M059J (cell line): Measurements from ENCODE around the gene CCDC121. TPM values are rescaled to one million over a fixed set of nuclear protein-coding genes. Genes with fewer than 3 reads are reported as not detected.

ENCODE experiments used
- DNase-seq: peaks from one replicate; pipeline ENCODE4 v3.0.0-alpha.2; 2012; ENCODE audit warnings: low read depth
- total RNA-seq: library from RNA; depleted of rRNA; stranded (reverse); fragments of >200 nt; shearing (Covaris generic); gene quantifications from 2 replicates; pipeline ENCODE4 v1.2.3, GENCODE V29; 2014; rRNA removed

Gene CCDC121, protein sequence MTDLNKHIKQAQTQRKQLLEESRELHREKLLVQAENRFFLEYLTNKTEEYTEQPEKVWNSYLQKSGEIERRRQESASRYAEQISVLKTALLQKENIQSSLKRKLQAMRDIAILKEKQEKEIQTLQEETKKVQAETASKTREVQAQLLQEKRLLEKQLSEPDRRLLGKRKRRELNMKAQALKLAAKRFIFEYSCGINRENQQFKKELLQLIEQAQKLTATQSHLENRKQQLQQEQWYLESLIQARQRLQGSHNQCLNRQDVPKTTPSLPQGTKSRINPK
- total RNA-seq: 0.42 and 1.4 TPM in 2 replicates

DNA sequence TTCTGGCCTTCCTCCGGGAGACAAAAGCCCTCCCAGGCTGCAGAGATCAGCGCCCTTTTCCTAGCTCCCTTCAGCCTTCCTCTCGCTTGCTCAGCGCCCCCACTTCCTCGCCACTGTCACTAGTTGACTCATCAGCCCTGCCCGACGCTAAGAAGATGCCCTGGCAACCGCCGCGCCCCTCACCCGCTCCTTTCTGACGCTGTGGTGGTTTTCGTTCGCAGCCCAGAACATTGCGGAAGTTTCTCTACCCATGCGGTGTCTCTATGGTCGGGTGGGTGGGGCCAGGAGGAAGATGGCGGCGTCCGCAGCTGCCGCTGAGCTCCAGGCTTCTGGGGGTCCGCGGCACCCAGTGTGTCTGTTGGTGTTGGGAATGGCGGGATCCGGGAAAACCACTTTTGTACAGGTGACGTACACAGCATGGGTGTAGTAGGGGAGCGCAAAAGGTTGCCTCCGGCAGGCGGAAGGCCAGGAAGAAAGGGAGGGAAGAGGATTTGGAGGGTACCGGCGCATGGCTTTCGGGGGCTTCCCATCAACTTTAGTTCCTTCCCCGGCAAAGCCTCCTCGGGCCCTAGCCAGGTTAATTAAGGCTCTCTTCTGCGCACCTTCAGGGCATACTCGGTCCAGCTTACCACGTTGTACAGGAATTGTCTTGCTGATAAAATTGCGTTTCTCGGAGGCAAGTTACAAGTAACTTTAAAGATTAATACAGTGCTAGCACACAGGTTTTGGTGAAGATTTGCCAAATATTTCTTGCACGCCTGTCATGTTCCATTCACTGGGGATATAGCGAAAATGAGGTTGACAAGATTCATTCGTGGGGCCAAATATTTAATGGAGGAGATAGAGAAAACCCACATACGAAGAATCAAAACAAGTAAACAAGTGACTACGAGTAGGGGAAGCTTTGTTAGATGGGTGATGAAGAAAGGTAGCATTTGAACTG lies at the start of gene CCDC121, which contains the start of gene GPN1:
CCDC121 (minus strand) TSS at position 246 of the 943 bp plus-strand sequence. CDS start 1,213 bp downstream, outside the sequence.
GPN1 (plus strand) TSS at position 284 of the 943 bp plus-strand sequence; CDS start at position 293, 9 bp downstream.
- peak; percentile 96 for DNase-seq

GRCh38 chr2:27672723-27673486 lies 44.1 kb upstream of the CCDC121 start:
- no peak for DNase-seq

- no peak for DNase-seq
Observed at GRCh38 chr2:27671235-27671634, 42.4 kb upstream of the CCDC121 start.

GRCh38 chr2:27667446-27667845 lies 38.6 kb upstream of the CCDC121 start:
- DNase-seq: no peak

DNA sequence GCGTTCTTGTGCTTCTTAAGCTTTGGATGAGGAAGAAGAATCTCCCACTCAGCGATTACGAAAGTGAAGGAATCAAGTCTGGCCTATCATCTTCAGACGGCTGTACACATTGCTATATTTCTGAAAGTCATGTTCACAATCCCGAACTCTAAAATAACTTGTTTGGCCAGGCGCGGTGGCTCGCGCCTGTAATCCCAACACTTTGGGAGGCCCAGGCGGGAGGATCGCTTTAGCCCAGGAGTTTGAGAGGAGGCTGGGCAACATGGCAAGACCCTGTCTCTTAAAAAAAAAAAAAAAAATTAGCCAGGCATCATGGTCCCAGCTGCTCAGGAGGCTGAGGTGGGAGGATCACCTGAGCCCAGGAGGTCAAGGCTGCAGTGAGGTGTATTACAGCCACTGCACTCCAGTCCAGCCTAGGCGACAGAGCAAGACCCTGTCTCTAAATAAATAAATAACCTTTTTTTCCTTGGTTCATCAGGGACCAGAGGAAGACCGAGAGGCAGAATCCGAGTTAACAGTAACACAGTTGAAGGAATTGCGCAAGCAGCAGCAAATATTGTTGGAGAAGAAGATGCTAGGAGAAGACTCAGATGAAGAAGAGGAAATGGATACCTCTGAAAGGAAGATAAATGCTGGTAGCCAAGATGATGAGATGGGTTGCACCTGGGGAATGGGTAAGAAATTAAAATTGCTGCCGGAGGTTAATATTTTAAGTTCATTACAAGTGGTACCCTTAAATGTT lies 36.0 kb upstream of the CCDC121 start:
- no peak for DNase-seq

GRCh38 chr2:27664154-27664574 lies 35.4 kb upstream of the CCDC121 start:
- DNase-seq: no peak

GRCh38 chr2:27663285-27664153 lies 34.7 kb upstream of the CCDC121 start, which contains the start of the genes SLC4A1AP and SUPT7L:
TSS of gene SLC4A1AP (plus strand) at chr2:27663889. CDS start at chr2:27663915, 26 bp downstream.
TSS of gene SUPT7L (minus strand) at chr2:27663614. CDS start at chr2:27662192, 1,422 bp downstream.
- peak; percentile 82 for DNase-seq

DNA sequence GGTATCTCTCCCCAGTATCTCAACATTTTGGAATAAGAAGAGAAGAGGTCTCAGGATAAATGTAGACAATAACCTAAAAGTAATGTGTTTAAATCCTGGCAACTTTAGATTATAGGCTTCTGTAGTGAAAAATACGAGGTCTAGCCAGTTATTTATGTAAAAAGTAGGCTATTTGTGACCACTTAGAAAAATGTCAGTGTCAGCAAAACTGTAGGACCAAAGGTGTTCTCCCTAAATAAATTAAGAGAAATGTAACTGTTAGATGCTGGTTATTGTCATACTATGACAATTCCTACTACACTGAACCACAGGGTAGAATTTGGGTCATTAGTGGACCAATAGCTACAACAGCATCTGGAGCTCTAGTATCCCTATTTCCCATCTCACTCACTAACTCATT lies 32.6 kb upstream of the CCDC121 start:
- no peak for DNase-seq

- DNase-seq: peak; percentile 93
Observed at GRCh38 chr2:27655155-27655951, 26.5 kb upstream of the CCDC121 start.

DNA sequence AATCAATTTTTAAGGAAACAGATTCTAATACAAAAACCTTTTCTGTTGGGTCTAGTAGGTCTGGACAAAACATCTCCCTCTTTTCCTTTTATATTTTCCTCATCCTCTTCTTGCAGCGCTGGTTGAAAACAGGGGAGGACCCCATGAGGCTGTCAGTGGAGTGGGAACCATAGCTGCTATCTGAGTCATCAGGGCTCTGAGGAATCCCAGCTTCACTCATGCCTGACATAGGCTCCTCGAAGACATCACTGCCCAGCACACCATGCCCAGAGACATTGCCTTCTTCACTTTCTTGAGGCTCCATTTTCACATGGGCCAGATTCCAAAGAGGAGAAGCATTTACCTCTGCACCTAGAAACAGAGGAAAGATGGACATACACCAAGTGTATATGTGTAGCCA lies 24.6 kb upstream of the CCDC121 start:
- peak; percentile 40 for DNase-seq

DNA sequence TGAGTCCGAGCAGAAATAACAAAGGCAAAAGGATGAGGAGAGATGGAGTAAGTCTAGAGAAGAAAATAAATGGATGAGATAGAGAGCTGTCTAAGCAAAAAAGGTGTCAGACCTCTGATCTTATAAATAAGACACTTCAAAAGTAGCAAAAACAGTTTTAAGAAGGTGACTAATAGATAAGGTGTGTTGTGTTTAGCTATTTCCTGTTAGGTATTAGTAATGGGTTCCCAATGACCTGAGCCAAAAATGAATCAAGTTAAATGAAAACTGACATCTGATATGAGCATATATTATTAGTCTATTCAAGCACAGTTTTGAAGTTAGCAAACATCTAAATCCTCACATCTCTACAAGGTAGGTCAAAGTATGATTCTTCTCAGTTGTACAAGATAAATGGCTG lies 24.0 kb upstream of the CCDC121 start:
- DNase-seq: no peak

- no peak for DNase-seq
Observed at GRCh38 chr2:27652341-27652740, 23.5 kb upstream of the CCDC121 start.

DNA sequence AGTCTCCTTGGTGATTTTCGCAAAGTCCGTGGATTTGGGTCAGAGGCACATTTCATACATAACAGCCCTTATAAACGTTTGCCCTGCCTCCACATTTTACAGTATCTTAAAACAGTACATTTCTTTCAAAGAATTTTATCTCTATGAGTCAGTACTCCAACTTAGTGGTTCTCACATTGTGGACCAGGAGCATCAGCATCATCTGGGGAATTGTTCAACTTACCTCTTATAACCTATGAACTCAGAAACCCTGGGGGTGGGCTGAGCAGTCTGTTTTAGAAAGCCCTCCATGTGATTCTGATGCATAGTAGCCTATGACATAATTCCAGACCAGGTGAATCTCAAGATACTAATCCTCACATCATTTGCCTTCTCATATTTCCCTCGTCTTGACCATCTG lies 22.2 kb upstream of the CCDC121 start:
- no peak for DNase-seq

GRCh38 chr2:27647737-27648136 lies 18.9 kb upstream of the CCDC121 start:
- no peak for DNase-seq

- peak; percentile 17 for DNase-seq
Observed at GRCh38 chr2:27647289-27647688, 18.5 kb upstream of the CCDC121 start.

GRCh38 chr2:27645197-27645596 lies 16.4 kb upstream of the CCDC121 start:
- DNase-seq: no peak

GRCh38 chr2:27640722-27641245 lies 12.0 kb upstream of the CCDC121 start:
- DNase-seq: no peak

DNA sequence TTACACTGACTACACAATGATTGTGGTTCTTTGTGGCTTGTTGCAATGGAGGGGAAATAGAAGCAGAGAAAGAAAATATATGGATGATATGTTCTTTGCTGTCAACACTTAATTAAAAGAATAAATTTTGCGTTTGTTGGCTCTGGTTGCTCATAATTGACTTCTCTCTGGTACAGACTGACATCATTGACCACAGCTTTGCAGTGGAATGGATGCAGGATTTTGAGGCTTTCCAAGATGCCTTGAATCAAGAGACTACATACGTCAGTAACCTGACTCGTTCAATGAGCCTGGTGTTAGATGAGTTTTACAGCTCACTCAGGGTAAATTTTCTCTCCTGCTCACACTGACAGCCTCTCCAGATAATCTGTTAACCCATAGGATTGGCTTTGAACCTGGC lies 9.9 kb upstream of the CCDC121 start:
- DNase-seq: peak; percentile 75
